A673 (cell line): Measurements from ENCODE around the gene C8G. TPM values are rescaled to one million over a fixed set of nuclear protein-coding genes. Genes with fewer than 3 reads are reported as not detected.

Experiments
- BruUV-seq: library from RNA; stranded (reverse); fragments of 400-500 nt; replicated peaks from 2 replicates; lab custom pipeline; 2021; lab: Mats Ljungman, UMichigan
- CTCF ChIA-PET: fragments of 300-600 bp; sonication (Branson Sonifier 250); formaldehyde crosslinking; loops from one replicate; lab custom pipeline; 2022; ENCODE audit warnings: antibody characterized with exemption; lab: Charles Lee
- POLR2A ChIA-PET: fragments of 300-600 bp; sonication (Branson Sonifier 250); formaldehyde crosslinking; loops from one replicate; lab custom pipeline; 2022; ENCODE audit warnings: antibody characterized with exemption; ENCODE audit not compliant: low non-redundant PET; lab: Charles Lee
- DNase-seq: peaks from one replicate; pipeline ENCODE4 v3.0.0-alpha.2; 2015; ENCODE audit warnings: low spot score
- H3K27ac ChIP-seq: fragments of 200-600 bp; sonication (generic); 2 replicates; pipeline ENCODE4 v1.5.1; 2016; ENCODE audit warnings: mixed run types, low read depth, mild to moderate bottlenecking, mixed read lengths, antibody characterized with exemption, low read length; ENCODE audit not compliant: poor library complexity, severe bottlenecking
- H3K27me3 ChIP-seq: fragments of 200-600 bp; sonication (generic); replicated peaks from 2 replicates; pipeline ENCODE4 v1.6.1; 2017; ENCODE audit warnings: mixed run types, low read depth, mild to moderate bottlenecking, mixed read lengths, antibody characterized with exemption, low read length; ENCODE audit not compliant: insufficient read depth, poor library complexity
- H3K36me3 ChIP-seq: fragments of 200-600 bp; sonication (generic); 2 replicates; pipeline ENCODE4 v1.6.1; 2016; ENCODE audit warnings: mixed run types, mild to moderate bottlenecking, mixed read lengths, antibody characterized with exemption, low read length; ENCODE audit not compliant: insufficient read depth, poor library complexity, severe bottlenecking
- H3K4me1 ChIP-seq: fragments of 200-600 bp; sonication (generic); 2 replicates; pipeline ENCODE4 v1.6.1; 2017; ENCODE audit warnings: mixed run types, mild to moderate bottlenecking, mixed read lengths, antibody characterized with exemption, low read length; ENCODE audit not compliant: insufficient read depth, poor library complexity, severe bottlenecking
- H3K4me3 ChIP-seq: fragments of 200-600 bp; sonication (generic); 2 replicates; pipeline ENCODE4 v1.5.1; 2016; ENCODE audit warnings: low read depth, mixed run types, mild to moderate bottlenecking, mixed read lengths, low read length; ENCODE audit not compliant: poor library complexity, severe bottlenecking
- H3K9me3 ChIP-seq: fragments of 200-600 bp; sonication (generic); 2 replicates; pipeline ENCODE4 v1.6.1; 2016; ENCODE audit warnings: mixed run types, low read depth, mild to moderate bottlenecking, mixed read lengths, antibody characterized with exemption, low read length; ENCODE audit not compliant: poor library complexity, severe bottlenecking
- EZH2 ChIP-seq: fragments of 200-600 bp; sonication (generic); IDR thresholded peaks from 2 replicates; pipeline ENCODE4 v1.6.1; 2017; ENCODE audit warnings: borderline replicate concordance, low read depth, mild to moderate bottlenecking, mixed read lengths, antibody characterized with exemption, low read length; ENCODE audit not compliant: poor library complexity, severe bottlenecking
- intact Hi-C: fragments of 100-400 bp; cut with micrococcal nuclease; formaldehyde crosslinking; loops from one replicate; pipeline ENCODE4 v1.10.0; 2022; ENCODE audit not compliant: unreplicated experiment
- total RNA-seq: library from RNA; stranded (reverse); gene quantifications from 2 replicates; pipeline ENCODE4 v1.2.3, GENCODE V29; 2021
- TF ChIP-seq, protein P1 (sequence below): fragments of 300-800, 200-600 bp; sonication (generic); conservative IDR thresholded peaks from 2 replicates; pipeline ENCODE4 v1.5.1; 2017; ENCODE audit warnings: low read depth, mild to moderate bottlenecking, antibody characterized with exemption, low read length, moderate library complexity, mixed read lengths

Gene C8G
- total RNA-seq, 1 experiment from 2014 or later = 0.75 TPM

DNA sequence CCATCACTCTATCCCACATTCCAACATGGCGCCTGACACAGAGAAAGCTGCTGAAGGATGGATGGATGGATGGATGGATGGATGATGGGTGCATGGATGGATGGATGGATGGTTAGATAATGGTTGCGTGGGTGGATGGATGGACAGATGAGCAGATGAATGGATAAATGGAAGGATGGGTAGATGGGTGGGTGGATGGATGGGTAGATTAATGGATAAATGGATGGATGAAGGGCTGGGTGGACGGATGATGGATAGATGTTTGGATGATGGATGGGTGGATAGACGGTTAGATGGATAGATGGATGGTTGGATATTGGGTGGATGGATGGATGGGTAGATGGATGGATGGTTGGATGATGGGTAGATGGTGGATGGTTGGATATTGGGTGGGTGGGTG, 11.6 kb downstream of the C8G start:
- no peaks in the 10 kb centered on the region for H3K9me3 ChIP-seq
- BruUV-seq = no TSS peak
- intact Hi-C loops = no loop called here
- TF ChIP-seq, protein P1, sequence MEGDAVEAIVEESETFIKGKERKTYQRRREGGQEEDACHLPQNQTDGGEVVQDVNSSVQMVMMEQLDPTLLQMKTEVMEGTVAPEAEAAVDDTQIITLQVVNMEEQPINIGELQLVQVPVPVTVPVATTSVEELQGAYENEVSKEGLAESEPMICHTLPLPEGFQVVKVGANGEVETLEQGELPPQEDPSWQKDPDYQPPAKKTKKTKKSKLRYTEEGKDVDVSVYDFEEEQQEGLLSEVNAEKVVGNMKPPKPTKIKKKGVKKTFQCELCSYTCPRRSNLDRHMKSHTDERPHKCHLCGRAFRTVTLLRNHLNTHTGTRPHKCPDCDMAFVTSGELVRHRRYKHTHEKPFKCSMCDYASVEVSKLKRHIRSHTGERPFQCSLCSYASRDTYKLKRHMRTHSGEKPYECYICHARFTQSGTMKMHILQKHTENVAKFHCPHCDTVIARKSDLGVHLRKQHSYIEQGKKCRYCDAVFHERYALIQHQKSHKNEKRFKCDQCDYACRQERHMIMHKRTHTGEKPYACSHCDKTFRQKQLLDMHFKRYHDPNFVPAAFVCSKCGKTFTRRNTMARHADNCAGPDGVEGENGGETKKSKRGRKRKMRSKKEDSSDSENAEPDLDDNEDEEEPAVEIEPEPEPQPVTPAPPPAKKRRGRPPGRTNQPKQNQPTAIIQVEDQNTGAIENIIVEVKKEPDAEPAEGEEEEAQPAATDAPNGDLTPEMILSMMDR = no peak
- no peak for TF ChIP-seq EZH2
- no peak overlapping the region for H3K4me3 ChIP-seq
- no peaks in the 10 kb centered on the region for H3K36me3 ChIP-seq
- H3K27me3 ChIP-seq = no peaks in the 10 kb centered on the region
- H3K4me1 ChIP-seq = no peaks in the 10 kb centered on the region
- H3K27ac ChIP-seq = no peak overlapping the region
- no peak for DNase-seq
- POLR2A ChIA-PET = interaction anchor here (0.7 kb wide), 1 partner anchor 13 kb away, joined by 5 read pairs; no protein-coding TSS in a partner anchor
- CTCF ChIA-PET = no interaction called here

DNA sequence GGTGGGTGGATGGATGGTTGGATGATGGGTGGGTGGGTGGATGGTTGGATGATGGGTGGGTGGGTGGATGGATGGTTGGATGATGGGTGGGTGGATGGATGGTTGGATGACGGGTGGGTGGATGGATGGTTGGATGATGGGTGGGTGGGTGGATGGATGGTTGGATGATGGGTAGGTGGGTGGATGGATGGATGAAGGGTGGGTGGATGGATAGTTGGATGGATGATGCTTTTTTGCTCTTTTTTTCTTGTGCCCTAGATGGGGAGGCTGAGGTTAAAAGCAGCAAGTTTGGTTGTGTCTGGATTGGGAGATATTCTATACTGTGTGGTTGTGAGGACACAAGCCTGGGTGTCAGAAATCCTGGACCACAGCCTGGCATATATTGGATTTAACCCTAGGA, 12.4 kb downstream of the C8G start:
- no peak for DNase-seq
- Histone ChIP-seq H3K27ac (no peak overlapping the region), H3K36me3 (no peaks in the 10 kb centered on the region), H3K4me1 (no peaks in the 10 kb centered on the region), H3K27me3 (no peaks in the 10 kb centered on the region), H3K9me3 (no peaks in the 10 kb centered on the region), H3K4me3 (no peak overlapping the region)
- CTCF ChIA-PET = no interaction called here
- TF ChIP-seq, protein P1 = no peak
- TF ChIP-seq EZH2 = no peak
- no TSS peak for BruUV-seq
- intact Hi-C loops = no loop called here
- POLR2A ChIA-PET = no interaction called here

DNA sequence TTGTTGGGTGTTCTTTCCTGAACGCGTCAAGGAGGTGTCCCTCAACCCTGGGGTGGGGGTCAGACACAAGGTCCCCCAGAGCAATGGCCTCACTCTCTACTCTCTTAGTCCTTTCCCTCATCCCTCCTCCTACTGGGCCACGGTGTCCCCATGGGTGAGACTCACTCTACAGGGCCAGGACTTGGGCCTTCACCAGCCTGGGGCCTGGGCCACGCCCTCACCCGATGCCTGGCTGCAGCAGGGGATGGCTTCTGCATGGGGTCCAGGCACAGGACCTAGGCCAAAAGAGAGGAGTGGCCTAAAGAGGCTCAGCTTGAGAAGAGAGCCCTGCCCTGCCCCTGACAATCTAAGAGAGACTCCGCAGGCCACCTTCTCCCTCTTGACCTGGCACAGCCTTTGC, 12.9 kb downstream of the C8G start:
- ChIA-PET CTCF (no interaction called here), POLR2A (no interaction called here)
- Histone ChIP-seq H3K27me3 (no peaks in the 10 kb centered on the region), H3K9me3 (no peaks in the 10 kb centered on the region), H3K27ac (no peak overlapping the region), H3K36me3 (no peaks in the 10 kb centered on the region), H3K4me3 (no peak overlapping the region), H3K4me1 (no peaks in the 10 kb centered on the region)
- intact Hi-C loops = no loop called here
- no TSS peak for BruUV-seq
- no peak for DNase-seq
- no peak for TF ChIP-seq EZH2
- TF ChIP-seq, protein P1 = no peak
